ENCODE data around the gene TRPV2. TPM values are rescaled to one million over a fixed set of nuclear protein-coding genes. Genes with fewer than 3 reads are reported as not detected.
"Not testable (repeated sequence)": the region's sequence is repeated elsewhere in the genome, so short reads cannot be mapped to it uniquely, and the experiment has no call there.

Gene TRPV2
- total RNA-seq, 2 experiments from 2014 or later, result 57.5 to 58.0 TPM

DNA sequence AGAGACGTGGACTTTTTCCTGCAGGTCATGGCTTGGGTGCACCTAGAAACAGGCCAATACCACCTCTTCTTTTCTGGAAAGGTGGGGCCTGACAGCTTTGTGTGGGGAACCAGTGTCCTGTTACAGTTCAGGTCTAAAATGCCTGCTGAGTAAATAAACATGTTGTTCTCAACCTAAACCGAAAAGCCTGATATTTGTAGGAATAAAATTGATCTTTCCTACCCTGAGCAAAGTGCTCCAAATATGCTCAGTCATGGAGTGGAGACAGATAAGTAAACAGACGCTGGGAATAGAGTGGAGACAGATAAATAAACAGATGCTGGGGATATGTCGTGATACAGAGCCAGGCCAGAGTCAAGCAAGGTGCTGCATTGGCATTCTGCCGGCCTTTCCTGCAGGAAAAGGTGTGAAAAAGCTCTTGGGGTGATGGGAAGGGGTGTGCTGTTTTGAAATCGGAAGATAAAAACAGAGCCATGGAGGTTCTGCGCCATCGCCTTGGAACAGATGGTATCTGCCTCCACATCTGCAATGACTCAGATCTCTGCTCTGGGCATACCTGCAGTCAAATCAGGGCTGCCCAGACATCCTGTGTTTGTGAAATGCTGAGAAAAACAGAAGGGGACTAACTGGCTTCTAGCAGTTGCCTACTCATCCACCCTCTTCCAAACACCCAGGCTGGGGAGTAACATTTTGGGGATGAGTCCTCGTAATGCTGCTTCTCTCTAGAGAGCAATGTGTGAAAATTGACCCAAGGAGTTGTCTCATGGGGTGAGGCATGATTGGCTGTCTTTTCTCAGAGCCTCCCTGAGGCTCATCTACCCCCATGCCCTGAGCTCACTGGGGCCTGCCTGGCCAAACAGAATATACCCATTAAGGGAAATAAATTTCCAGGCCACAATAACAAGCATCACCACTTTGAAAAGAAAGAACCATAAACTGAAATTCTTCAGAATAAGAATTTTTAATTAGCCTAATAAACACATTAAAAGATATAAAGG, 16.8 kb upstream of the TRPV2 start:
- ChIA-PET POLR2A (no interaction called here), CTCF (no interaction called here)

DNA sequence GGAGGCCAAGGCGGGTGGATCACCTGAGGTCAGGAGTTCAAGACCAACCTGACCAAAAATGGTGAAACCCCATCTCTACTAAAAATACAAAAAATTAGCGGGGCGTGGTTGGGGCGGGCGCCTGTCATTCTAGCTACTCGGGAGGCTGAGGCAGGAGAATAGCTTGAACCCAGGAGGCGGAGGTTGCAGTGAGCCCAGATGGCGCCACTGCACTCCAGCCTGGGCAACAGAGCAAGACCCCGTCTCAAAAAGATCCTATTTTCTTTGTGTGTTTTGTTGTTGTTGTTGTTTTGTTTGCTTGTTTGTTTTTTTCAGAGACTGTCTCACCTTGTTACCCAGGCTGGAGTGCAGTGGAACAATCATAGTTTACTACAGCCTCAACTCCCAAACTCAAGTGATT, 11.5 kb upstream of the TRPV2 start:
- POLR2A ChIA-PET, result not testable (repeated sequence)
- CTCF ChIA-PET, result interaction anchor here (0.7 kb wide), 1 partner anchor 10 kb away, joined by 3 read pairs; no protein-coding TSS in a partner anchor

DNA sequence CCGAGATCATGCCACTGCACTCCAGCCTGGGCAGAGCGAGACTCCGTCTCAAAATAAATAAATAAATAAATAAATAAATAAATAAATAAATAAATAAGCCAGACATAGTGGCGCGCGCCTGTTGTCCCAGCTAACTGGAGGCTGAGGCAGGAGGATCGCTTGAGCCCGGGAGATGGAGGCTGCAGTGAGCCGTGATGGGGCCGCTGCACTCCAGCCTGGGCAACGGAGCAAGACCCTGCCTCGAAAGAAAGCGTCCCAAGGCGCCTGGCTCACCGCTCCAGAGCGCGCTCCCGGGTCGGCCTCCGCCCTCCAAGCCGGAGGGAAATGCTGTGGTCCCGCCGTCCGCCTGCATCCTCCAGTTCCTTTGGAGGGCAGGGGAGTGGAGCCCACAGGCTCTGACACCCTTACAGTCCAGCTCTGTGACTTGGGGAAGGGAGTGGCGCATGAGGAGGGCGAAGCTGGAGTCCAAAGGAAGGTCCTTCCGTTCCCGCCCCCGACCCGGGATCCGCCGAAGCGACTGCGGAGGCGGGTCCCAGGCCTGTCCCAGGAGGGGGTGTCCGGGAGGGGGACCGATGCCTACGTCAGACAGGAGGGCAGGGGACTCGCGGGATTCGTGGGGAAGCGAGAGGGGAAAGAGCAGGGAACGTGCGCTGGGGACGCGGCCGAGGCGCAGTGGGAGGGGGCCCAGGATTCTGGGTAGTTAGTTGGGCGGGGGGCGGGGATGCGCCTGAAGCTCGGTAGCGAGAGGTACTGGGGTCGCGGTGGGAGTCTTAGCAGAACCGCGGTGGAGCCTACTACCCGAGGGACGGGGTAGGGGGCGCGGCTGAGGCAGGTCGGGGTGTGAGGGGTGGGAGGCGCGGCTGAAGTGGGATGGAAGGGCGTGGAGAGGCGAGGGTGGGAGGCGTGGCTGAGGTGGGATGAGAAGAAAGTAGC, 8.4 kb upstream of the TRPV2 start:
- POLR2A ChIA-PET, result no interaction called here
- CTCF ChIA-PET, result interaction anchor here (1.1 to 1.6 kb wide), 3 partner anchors 9 to 201 kb away, joined by 3 to 5 read pairs (median 4); partner anchors contain the start of gene TRPV2

DNA sequence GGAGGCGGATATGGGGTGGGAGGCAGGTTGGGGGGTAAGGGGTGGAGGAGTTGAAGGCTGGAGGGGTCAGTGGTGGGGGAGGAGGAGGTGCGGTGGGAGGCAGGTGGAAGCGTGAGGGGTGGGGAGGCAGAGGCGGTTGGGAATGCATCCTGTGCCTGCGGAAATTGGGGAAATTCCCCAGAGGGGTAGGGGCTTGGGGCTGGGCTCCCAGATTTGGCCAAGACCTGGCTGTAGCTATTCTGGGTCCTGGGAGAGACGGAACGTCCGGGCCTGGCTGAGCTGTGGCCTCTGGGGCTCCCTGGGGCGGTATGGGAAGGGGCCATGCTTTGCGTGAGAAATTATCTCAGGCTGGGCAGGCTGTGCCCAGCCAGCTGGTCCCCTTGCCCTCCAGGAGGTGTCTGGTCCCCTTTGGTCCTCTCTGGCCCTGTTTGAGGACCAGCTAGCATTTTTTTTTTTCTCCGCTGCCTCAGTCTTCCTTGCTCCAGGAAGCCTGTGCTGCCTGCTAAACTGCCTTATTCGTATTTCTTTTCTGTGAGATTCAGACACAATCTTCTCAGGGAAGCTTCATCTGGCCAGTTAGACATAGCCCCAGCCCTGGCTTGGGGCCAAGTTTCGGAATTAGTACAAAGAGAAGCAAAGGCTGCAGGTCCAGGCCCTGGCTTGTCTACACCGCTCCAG, 7.3 kb upstream of the TRPV2 start:
- POLR2A ChIA-PET, result no interaction called here
- CTCF ChIA-PET, result interaction anchor here (0.6 to 1.6 kb wide), 3 partner anchors 8 to 22 kb away, joined by 3 to 4 read pairs (median 3); no protein-coding TSS in a partner anchor

DNA sequence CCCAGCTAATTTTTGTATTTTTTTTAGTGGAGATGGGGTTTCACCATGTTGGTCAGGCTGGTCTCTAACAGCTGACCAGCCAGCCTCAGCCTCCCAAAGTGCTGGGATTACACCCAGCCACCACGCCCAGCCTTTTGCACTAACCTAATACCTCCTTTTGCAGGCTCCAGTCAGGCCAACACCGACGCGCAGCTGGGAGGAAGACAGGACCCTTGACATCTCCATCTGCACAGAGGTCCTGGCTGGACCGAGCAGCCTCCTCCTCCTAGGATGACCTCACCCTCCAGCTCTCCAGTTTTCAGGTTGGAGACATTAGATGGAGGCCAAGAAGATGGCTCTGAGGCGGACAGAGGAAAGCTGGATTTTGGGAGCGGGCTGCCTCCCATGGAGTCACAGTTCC, 2.0 kb downstream of the TRPV2 start:
- CTCF ChIA-PET, result interaction anchor here (0.6 to 1.4 kb wide), 3 partner anchors 10 to 734 kb away, joined by 3 to 4 read pairs (median 3); no protein-coding TSS in a partner anchor
- POLR2A ChIA-PET, result interaction anchor here (0.7 to 6.3 kb wide), 5 partner anchors 23 to 132 kb away, joined by 3 to 92 read pairs (median 12); partner anchors contain the start of gene UBB

DNA sequence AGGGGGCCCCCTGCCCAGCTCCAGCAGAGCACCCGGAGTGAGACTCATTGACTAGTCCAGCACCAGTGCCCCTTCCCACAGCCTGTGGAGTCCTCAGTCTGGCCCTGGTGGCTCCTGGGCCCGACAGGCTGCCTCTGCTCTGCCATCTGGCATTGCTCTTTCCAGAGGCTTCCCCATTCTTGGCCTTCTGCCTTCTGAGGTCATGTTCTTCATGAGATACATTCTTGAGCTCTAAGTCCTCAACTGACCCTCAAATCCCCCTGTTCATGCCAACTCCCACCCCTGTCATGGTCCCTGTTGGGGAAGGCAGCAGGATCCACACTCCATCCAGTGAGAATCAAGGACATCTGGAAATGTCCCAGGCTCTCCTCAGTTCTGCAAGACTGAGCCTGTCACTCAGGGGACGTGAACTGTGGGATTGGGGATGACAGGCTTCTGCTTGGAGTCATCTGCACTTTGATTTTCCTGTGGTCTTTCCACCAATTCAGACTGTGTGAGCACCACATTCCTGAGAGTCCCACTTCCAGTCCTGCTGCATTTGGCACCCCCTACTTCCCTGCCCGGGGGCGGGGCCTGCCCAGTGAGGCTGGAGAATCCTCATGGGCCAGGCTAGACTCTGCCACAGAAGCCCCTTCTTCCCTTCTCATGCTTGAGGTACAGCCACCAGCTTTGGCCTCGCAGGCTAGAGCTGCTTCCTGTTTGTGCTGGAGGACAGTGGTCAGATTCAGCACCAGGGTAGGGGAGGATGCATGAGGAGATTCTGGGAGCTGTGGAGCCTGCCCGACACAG, 2.7 kb downstream of the TRPV2 start:
- ChIA-PET CTCF (interaction anchor here (1.0 to 1.8 kb wide), 5 partner anchors 8 to 27 kb away, joined by 3 to 6 read pairs (median 3); no protein-coding TSS in a partner anchor), POLR2A (interaction anchor here (0.9 to 6.3 kb wide), 4 partner anchors 22 to 37 kb away, joined by 3 to 92 read pairs (median 6); partner anchors contain the start of gene UBB)

DNA sequence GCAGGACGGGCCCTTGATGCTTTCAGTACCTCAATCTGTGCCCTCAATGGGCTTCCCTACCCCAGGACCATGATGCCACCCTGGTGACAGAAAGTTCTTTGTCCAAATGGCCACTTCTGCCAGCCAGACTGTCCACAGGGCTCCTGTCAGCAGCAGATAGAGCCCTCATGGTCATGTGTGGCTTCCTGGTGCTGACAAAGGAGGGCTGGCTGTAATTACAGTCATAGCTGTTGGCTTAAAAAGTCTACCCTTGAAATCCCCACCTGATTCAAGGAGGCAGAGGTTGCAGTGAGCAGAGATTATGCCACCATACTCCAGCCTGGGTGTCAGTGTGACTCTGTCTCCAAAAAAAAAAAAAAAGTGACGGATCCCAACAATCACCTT, 3.3 kb downstream of the TRPV2 start:
- POLR2A ChIA-PET, result interaction anchor here (0.6 to 6.3 kb wide), 5 partner anchors 21 to 118 kb away, joined by 3 to 92 read pairs (median 6); partner anchors contain the start of gene UBB
- CTCF ChIA-PET, result interaction anchor here (1.0 to 1.8 kb wide), 4 partner anchors 9 to 27 kb away, joined by 3 to 6 read pairs (median 4); no protein-coding TSS in a partner anchor

DNA sequence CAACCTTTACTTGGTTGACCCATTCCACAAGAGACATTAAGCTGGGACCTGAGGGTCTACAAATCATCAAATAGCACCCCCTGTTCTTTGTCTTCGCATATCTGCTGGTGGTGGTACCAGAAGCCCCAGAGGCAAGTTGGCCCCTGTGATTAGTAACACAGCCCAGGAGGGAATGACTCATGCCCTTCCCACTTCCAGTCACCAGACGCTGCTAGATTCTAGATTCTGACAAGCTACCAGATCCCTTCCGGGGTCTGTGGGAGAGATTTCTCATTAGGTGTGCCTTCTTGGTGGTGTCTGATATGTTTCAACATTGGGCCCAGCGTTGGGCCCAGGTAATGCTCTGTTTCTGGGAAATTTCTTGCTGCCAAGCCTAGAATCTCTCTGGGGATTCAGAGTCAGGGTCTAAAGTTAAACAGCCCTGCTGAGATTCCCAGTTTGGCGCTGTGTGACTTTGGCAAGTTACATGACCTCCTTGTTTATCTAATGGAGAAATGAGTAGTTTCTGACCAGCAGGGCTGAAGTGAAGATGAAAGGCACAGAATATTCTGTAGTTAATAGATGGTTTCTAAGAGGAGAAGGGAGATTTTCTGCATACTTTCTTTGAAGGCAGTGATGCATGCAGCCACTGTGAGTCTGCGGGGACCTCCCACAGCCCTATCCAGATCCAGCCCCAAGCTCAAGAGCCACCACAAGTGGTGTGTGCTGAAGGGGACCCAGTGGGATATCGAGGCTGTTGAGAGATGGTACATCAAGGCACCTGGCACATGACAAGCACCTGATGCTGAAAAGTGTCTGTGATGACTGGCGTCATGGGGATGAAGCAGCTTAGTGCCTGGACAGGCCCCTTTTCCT, 3.9 kb downstream of the TRPV2 start:
- CTCF ChIA-PET, result interaction anchor here (1.0 to 1.8 kb wide), 4 partner anchors 8 to 26 kb away, joined by 3 to 6 read pairs (median 4); no protein-coding TSS in a partner anchor

DNA sequence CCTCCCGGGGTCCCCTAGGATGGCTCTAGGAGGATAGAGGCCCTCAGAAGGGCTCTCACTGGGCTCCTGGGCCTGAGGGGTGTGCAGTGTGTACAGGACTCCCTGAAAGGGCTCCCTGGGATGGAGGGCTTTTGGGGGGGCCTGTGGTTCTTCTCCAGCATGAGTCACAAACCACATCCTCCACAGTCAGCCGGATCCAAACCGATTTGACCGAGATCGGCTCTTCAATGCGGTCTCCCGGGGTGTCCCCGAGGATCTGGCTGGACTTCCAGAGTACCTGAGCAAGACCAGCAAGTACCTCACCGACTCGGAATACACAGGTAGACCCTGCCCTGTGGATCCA, 4.5 kb downstream of the TRPV2 start:
- ChIA-PET CTCF (interaction anchor here (1.6 to 1.8 kb wide), 2 partner anchors 19 to 26 kb away, joined by 3 to 6 read pairs; no protein-coding TSS in a partner anchor), POLR2A (interaction anchor here (1.2 to 6.3 kb wide), 3 partner anchors 20 to 39 kb away, joined by 5 to 92 read pairs (median 6); partner anchors contain the start of gene UBB)

More for the DNA sequence above, 3.9 kb downstream of the TRPV2 start:
- POLR2A ChIA-PET, result interaction anchor here (0.6 to 6.3 kb wide), 5 partner anchors 21 to 119 kb away, joined by 3 to 92 read pairs (median 6); partner anchors contain the start of gene UBB

DNA sequence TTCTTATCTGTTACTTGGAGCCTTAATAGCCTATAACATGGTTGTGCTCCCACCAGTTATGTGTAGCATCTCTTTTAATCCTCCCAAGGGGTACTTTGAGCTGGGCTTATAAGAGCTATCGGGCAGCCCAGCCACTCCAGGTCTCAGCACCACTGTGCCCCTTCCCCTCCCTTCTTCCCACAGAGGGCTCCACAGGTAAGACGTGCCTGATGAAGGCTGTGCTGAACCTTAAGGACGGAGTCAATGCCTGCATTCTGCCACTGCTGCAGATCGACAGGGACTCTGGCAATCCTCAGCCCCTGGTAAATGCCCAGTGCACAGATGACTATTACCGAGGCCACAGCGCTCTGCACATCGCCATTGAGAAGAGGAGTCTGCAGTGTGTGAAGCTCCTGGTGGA, 7.0 kb downstream of the TRPV2 start:
- POLR2A ChIA-PET, result no interaction called here
- CTCF ChIA-PET, result interaction anchor here (0.7 kb wide), 1 partner anchor 59 kb away, joined by 3 read pairs; no protein-coding TSS in a partner anchor

DNA sequence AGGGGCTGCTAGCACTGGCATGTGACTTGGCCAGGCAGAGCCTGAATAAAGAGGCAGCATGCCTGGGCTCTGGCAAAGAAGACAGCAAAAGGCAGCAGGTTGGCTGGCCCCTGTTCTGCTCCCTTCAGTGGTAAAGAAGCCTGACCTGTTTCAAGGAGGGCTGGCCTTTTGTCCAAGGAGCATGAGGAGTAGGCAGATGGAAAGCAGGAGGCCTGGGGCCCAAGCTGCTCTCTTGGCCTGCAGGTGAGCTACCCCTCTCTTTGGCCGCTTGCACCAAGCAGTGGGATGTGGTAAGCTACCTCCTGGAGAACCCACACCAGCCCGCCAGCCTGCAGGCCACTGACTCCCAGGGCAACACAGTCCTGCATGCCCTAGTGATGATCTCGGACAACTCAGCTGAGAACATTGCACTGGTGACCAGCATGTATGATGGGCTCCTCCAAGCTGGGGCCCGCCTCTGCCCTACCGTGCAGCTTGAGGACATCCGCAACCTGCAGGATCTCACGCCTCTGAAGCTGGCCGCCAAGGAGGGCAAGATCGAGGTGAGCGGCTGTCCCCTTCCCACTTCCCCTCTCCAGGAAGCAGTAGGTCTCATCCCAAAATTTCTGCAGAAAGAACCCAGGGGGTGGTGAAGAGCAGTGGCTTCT, 8.0 kb downstream of the TRPV2 start:
- CTCF ChIA-PET, result interaction anchor here (1.1 kb wide), 1 partner anchor 15 kb away, joined by 3 read pairs; no protein-coding TSS in a partner anchor
- POLR2A ChIA-PET, result interaction anchor here (0.5 kb wide), 1 partner anchor 165 kb away, joined by 3 read pairs; no protein-coding TSS in a partner anchor

DNA sequence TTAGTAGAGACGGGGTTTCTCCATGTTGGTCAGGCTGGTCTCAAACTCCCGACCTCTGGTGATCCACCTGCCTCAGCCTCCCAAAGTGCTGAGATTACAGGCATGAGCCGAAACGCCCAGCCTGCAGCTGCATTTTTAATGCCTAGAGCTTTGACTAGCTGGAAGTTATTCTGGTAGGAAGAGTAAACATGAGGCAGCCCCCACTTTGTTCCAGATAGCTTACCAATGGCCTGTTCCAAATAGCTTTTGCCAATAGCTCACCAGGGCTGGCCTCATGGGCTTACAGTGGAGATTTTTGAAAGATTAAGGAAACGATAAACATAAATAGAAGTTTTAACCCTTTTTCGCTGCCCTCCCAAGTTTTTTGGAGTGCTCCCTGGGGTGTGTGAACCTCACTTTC, 9.8 kb downstream of the TRPV2 start:
- ChIA-PET POLR2A (interaction anchor here (0.5 kb wide), 1 partner anchor 44 kb away, joined by 3 read pairs; the partner anchor contains the start of gene UBB), CTCF (no interaction called here)

DNA sequence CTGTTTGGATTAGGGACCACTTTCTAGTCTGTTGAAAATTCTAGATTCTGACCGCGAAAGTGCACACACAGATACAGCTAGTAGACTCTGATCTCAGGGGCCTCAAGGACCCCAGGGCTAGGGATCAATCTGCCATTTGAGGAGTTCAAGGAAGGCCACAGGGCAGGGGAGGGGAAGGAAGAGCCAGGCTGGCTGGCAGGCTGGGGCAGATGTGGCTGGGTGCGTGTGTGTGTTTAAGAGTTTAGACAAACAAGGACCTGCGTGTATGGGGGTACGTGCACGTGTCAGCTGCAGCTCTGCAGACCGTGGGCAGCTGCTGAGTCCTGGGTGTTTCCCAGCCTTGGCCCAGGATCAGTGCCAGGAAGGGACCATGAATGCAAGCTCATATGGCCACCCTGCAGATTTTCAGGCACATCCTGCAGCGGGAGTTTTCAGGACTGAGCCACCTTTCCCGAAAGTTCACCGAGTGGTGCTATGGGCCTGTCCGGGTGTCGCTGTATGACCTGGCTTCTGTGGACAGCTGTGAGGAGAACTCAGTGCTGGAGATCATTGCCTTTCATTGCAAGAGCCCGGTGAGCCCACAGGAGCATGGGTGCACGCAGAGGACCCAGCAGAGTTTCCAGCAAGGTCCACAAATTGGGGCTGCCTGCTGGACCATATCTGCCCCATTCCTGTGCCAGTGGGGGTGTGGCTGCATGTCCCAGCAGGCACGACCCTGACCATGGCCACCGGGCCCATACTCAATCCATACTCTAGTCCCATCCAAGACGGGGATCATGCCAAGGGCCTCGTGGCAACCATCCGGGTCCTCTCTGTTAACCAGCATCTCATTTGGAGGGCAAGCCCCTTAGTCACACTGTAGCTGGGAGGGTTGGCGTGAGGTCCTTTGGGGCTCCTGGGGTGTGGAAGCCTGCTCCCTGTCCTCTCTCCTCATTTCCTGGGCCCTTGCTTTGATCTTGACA, 10.6 kb downstream of the TRPV2 start:
- ChIA-PET POLR2A (no interaction called here), CTCF (no interaction called here)

DNA sequence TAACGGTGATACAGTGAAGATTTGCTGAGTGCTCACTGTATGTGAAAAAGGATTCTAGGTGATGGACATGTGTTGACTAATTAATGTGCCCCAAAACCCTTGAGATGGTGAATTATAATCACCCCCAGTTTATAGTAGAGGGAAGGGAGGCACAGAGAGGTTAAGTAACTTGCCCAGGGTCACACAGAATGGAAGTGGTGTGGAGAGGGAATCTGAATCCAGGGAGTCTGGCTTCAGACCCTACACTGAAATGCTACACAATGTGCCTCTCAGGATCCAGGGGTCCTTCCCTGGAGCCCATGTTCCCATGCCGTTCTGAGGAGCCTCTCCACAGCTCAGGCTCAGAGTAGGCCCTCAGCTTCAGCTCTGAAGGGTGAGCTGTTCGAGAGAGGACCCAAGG, 11.6 kb downstream of the TRPV2 start:
- ChIA-PET POLR2A (no interaction called here), CTCF (interaction anchor here (0.8 to 2.7 kb wide), 7 partner anchors 8 to 95 kb away, joined by 3 to 7 read pairs (median 3); no protein-coding TSS in a partner anchor)

Data from activated CD8-positive, alpha-beta memory T cell treated with anti-CD3 and anti-CD28 coated beads for 36 hours (primary cell).